Measurements from ENCODE around the gene FAM222B. TPM values are rescaled to one million over a fixed set of nuclear protein-coding genes. Genes with fewer than 3 reads are reported as not detected.
"Not testable (repeated sequence)": the region's sequence is repeated elsewhere in the genome, so short reads cannot be mapped to it uniquely, and the experiment has no call there.

Gene FAM222B
- total and polyA plus RNA-seq, 7 experiments from 2014 or later: 11.8 to 24.4 (median 22.3) TPM

DNA sequence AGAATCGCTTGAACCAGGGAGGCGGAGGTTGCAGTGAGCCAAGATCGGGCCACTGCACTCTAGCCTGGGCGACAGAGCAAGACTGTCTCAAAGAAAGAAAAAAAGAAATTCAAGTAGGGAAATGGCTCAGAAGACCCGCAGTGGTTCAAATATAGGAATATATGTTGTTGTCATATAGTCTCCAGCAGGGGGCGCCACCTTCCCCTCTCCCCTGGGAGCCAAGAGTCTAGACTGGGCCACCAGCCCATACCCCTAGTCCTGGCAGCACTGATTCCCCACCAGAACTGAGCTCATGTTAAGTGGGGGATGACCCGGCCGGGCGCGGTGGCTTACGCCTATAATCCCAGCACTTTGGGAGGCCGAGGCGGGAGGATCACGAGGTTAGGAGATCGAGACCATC is 6.1 kb upstream of the FAM222B start:
- not testable (repeated sequence) for H3K27me3 Mint-ChIP-seq; H3K36me3 ChIP-seq (ENCODE audit: control insufficient read depth in 2 of 3, insufficient read depth in 3 of 3, low read length in 3 of 3); H3K4me1 Mint-ChIP-seq; H3K9me3 ChIP-seq (ENCODE audit: control insufficient read depth in 2 of 3, low read length in 3 of 3); H3K4me1 ChIP-seq (ENCODE audit: control insufficient read depth in 2 of 2, insufficient read depth in 2 of 2, low read length in 2 of 2); H3K36me3 Mint-ChIP-seq; H3K4me3 ChIP-seq (ENCODE audit: low read length); H3K27ac ChIP-seq (ENCODE audit: low read depth, low read length); H3K4me3 Mint-ChIP-seq; H3K9me3 Mint-ChIP-seq; H3K27me3 ChIP-seq (ENCODE audit: control insufficient read depth in 2 of 2, insufficient read depth in 2 of 2, low read length in 2 of 2)
- ChIA-PET POLR2A (interaction anchor here (1.0 to 1.1 kb wide), 2 partner anchors 11 to 49 kb away, joined by 3 to 4 read pairs; partner anchors contain the start of gene FLOT2), CTCF (interaction anchor here (0.7 to 2.7 kb wide), 7 partner anchors 13 to 87 kb away, joined by 3 to 10 read pairs (median 3); partner anchors contain the start of gene DHRS13)
- peak overlapping the region in 1 of 9 donors; percentile 9 for H3K27ac Mint-ChIP-seq
- peak; percentile 84 for ATAC-seq
- intact Hi-C loops (cut with micrococcal nuclease): loop anchor here (1.0 kb wide), 3 partner anchors 49 to 68 kb away; partner anchors contain the start of genes DHRS13 (in 2 of the 2) and FLOT2 (in 1 of the 2)
- peak; percentile 18 to 63 (median 38) for DNase-seq

GRCh38 chr17:28846699-28847098 is 4.1 kb upstream of the FAM222B start:
- H3K9me3 ChIP-seq (ENCODE audit: control insufficient read depth in 2 of 3, low read length in 3 of 3); H3K27me3 Mint-ChIP-seq; DNase-seq; CTCF ChIA-PET; ATAC-seq; H3K4me3 ChIP-seq (ENCODE audit: low read length); H3K4me1 ChIP-seq (ENCODE audit: control insufficient read depth in 2 of 2, insufficient read depth in 2 of 2, low read length in 2 of 2); H3K4me3 Mint-ChIP-seq; H3K36me3 Mint-ChIP-seq; intact Hi-C loops (cut with micrococcal nuclease); H3K27me3 ChIP-seq (ENCODE audit: control insufficient read depth in 2 of 2, insufficient read depth in 2 of 2, low read length in 2 of 2); H3K9me3 Mint-ChIP-seq; H3K27ac ChIP-seq (ENCODE audit: low read depth, low read length); H3K27ac Mint-ChIP-seq; H3K36me3 ChIP-seq (ENCODE audit: control insufficient read depth in 2 of 3, insufficient read depth in 3 of 3, low read length in 3 of 3); POLR2A ChIA-PET: not testable (repeated sequence)
- H3K4me1 Mint-ChIP-seq: peaks cover 5 to 12% (median 9%) of the 10 kb centered on the region in 7 donors

- Mint-ChIP-seq H3K4me3 (no peak overlapping the region), H3K4me1 (peaks cover 6 to 14% (median 11%) of the 10 kb centered on the region in 7 donors)
- no peak for DNase-seq
These were observed 3.6 kb upstream of the FAM222B start for GRCh38 chr17:28846231-28846630.

GRCh38 chr17:28843816-28844148 is 1.2 kb upstream of the FAM222B start:
- ChIA-PET CTCF (no interaction called here), POLR2A (interaction anchor here (0.7 to 3.1 kb wide), 3 partner anchors 51 to 123 kb away, joined by 4 to 22 read pairs (median 4); partner anchors contain the start of gene FLOT2)
- intact Hi-C loops (cut with micrococcal nuclease): loop anchor here in 1 of 2 donors (2.0 kb wide), 2 partner anchors 81 to 117 kb away; partner anchors contain the start of gene TLCD1
- Histone ChIP-seq H3K27ac (ENCODE audit: low read depth, low read length) (no peak overlapping the region), H3K4me1 (ENCODE audit: control insufficient read depth in 2 of 2, insufficient read depth in 2 of 2, low read length in 2 of 2) (peaks cover 8 to 13% of the 10 kb centered on the region in 2 donors), H3K36me3 (ENCODE audit: control insufficient read depth in 2 of 3, insufficient read depth in 3 of 3, low read length in 3 of 3) (peaks cover 0 to 11% (median 0%) of the 10 kb centered on the region in 3 experiments), H3K27me3 (ENCODE audit: control insufficient read depth in 2 of 2, insufficient read depth in 2 of 2, low read length in 2 of 2) (no peaks in the 10 kb centered on the region), H3K9me3 (ENCODE audit: control insufficient read depth in 2 of 3, low read length in 3 of 3) (no peaks in the 10 kb centered on the region), H3K4me3 (ENCODE audit: low read length) (no peak overlapping the region)
- Mint-ChIP-seq H3K27ac (peak overlapping the region in 2 of 9 donors; percentile 72 to 94), H3K9me3 (no peaks in the 10 kb centered on the region), H3K4me3 (peak overlapping the region; percentile 43 to 99 (median 57)), H3K27me3 (no peaks in the 10 kb centered on the region), H3K4me1 (peaks cover 6 to 31% (median 26%) of the 10 kb centered on the region in 7 donors), H3K36me3 (peaks cover 0 to 10% (median 0%) of the 10 kb centered on the region in 5 donors)
- DNase-seq (no peak), ATAC-seq (no peak)

More at GRCh38 chr17:28846231-28846630, 3.6 kb upstream of the FAM222B start:
- H3K9me3 Mint-ChIP-seq: no peaks in the 10 kb centered on the region
- H3K27ac Mint-ChIP-seq: no peak overlapping the region
- ChIA-PET CTCF (interaction anchor here (0.7 kb wide), 1 partner anchor 63 kb away, joined by 3 read pairs; no protein-coding TSS in a partner anchor), POLR2A (no interaction called here)
- H3K27ac ChIP-seq (ENCODE audit: low read depth, low read length): no peak overlapping the region
- peaks cover 8 to 9% of the 10 kb centered on the region in 2 donors for H3K4me1 ChIP-seq (ENCODE audit: control insufficient read depth in 2 of 2, insufficient read depth in 2 of 2, low read length in 2 of 2)
- H3K27me3 ChIP-seq (ENCODE audit: control insufficient read depth in 2 of 2, insufficient read depth in 2 of 2, low read length in 2 of 2): no peaks in the 10 kb centered on the region
- no peaks in the 10 kb centered on the region for H3K27me3 Mint-ChIP-seq
- H3K4me3 ChIP-seq (ENCODE audit: low read length): no peak overlapping the region
- no peaks in the 10 kb centered on the region for H3K9me3 ChIP-seq (ENCODE audit: control insufficient read depth in 2 of 3, low read length in 3 of 3)
- intact Hi-C loops (cut with micrococcal nuclease): no loop called here
- peaks cover 0 to 4% (median 0%) of the 10 kb centered on the region in 3 experiments for H3K36me3 ChIP-seq (ENCODE audit: control insufficient read depth in 2 of 3, insufficient read depth in 3 of 3, low read length in 3 of 3)
- H3K36me3 Mint-ChIP-seq: peaks cover 0 to 5% (median 0%) of the 10 kb centered on the region in 5 donors
- ATAC-seq: no peak

DNA sequence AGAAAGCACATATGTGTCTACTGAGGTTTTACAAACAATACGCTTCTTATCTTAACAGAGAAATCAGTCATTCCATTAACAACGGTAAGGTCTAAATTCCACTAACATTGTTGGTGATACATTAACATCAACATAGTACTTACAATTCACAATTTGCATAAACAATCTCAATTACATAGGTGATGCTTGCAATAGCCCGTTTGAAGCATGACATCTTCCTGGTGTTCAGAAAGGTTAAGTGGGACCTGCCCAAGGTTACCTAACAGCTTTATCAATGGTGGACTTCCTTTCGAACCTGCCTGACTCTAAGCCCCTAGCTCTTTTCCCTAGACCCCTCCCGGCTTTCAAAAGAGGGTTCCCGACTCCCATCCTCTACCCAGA is 699 bp downstream of the FAM222B start:
- peaks cover 0 to 11% (median 0%) of the 10 kb centered on the region in 3 experiments for H3K36me3 ChIP-seq (ENCODE audit: control insufficient read depth in 2 of 3, insufficient read depth in 3 of 3, low read length in 3 of 3)
- DNase-seq (peak in 2 of 9 donors; percentile 4 to 14), ATAC-seq (peak; percentile 17)
- intact Hi-C loops (cut with micrococcal nuclease): loop anchor here (1.0 to 2.0 kb wide), 9 partner anchors 12 to 115 kb away; partner anchors contain the start of genes DHRS13 (in 1 of the 2), FLOT2 (in 1 of the 2), NEK8 (in 1 of the 2) and TLCD1 (in 1 of the 2)
- Mint-ChIP-seq H3K4me1 (peaks cover 6 to 31% (median 26%) of the 10 kb centered on the region in 7 donors), H3K27me3 (no peaks in the 10 kb centered on the region), H3K36me3 (peaks cover 0 to 10% (median 0%) of the 10 kb centered on the region in 5 donors), H3K9me3 (no peaks in the 10 kb centered on the region), H3K27ac (peak overlapping the region; percentile 83 to 97 (median 92)), H3K4me3 (peak overlapping the region; percentile 96 to 100 (median 98))
- H3K9me3 ChIP-seq (ENCODE audit: control insufficient read depth in 2 of 3, low read length in 3 of 3): no peaks in the 10 kb centered on the region
- ChIA-PET POLR2A (interaction anchor here (0.7 to 3.1 kb wide), 14 partner anchors 11 to 96 kb away, joined by 3 to 22 read pairs (median 4); partner anchors contain the start of gene FLOT2), CTCF (interaction anchor here (0.9 to 1.9 kb wide), 5 partner anchors 49 to 271 kb away, joined by 3 to 7 read pairs (median 5); no protein-coding TSS in a partner anchor)
- no peaks in the 10 kb centered on the region for H3K27me3 ChIP-seq (ENCODE audit: control insufficient read depth in 2 of 2, insufficient read depth in 2 of 2, low read length in 2 of 2)
- H3K4me3 ChIP-seq (ENCODE audit: low read length): peak overlapping the region; percentile 77
- H3K4me1 ChIP-seq (ENCODE audit: control insufficient read depth in 2 of 2, insufficient read depth in 2 of 2, low read length in 2 of 2): peaks cover 8 to 13% of the 10 kb centered on the region in 2 donors
- peak overlapping the region; percentile 78 for H3K27ac ChIP-seq (ENCODE audit: low read depth, low read length)

DNA sequence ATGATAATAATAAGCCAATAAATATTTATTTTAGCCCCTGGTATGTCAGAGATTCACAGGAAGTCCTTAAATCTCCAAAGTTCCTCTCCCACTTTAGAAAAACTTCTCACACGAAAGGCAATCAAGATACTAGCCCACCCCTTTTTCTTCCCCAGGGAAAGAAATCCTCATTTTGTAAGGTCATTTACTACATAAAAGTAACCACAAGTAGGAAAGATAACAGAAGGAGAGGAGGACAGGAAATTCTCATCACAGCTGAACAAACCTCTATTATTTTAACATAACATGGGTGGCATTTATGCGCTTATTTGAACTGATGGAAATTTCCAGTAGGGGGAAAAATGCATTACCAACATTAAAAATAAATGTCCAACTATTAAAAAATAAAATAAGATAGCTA is 3.4 kb downstream of the FAM222B start:
- H3K9me3 ChIP-seq (ENCODE audit: control insufficient read depth in 2 of 3, low read length in 3 of 3): no peaks in the 10 kb centered on the region
- peaks cover 0 to 11% (median 0%) of the 10 kb centered on the region in 3 experiments for H3K36me3 ChIP-seq (ENCODE audit: control insufficient read depth in 2 of 3, insufficient read depth in 3 of 3, low read length in 3 of 3)
- H3K4me1 ChIP-seq (ENCODE audit: control insufficient read depth in 2 of 2, insufficient read depth in 2 of 2, low read length in 2 of 2): peaks cover 8 to 13% of the 10 kb centered on the region in 2 donors
- intact Hi-C loops (cut with micrococcal nuclease): no loop called here
- no peaks in the 10 kb centered on the region for H3K9me3 Mint-ChIP-seq
- ChIA-PET CTCF (no interaction called here), POLR2A (interaction anchor here (0.7 kb wide), 2 partner anchors 13 to 27 kb away, joined by 3 to 4 read pairs; no protein-coding TSS in a partner anchor)
- H3K4me3 Mint-ChIP-seq: peak overlapping the region in 2 of 10 donors; percentile 33 to 47
- H3K27me3 ChIP-seq (ENCODE audit: control insufficient read depth in 2 of 2, insufficient read depth in 2 of 2, low read length in 2 of 2): no peaks in the 10 kb centered on the region
- ATAC-seq (no peak), DNase-seq (no peak)
- H3K27me3 Mint-ChIP-seq: no peaks in the 10 kb centered on the region
- no peak overlapping the region for H3K27ac ChIP-seq (ENCODE audit: low read depth, low read length)
- peaks cover 10 to 41% (median 29%) of the 10 kb centered on the region in 7 donors for H3K4me1 Mint-ChIP-seq
- H3K4me3 ChIP-seq (ENCODE audit: low read length): no peak overlapping the region
- H3K27ac Mint-ChIP-seq: peak overlapping the region in 3 of 9 donors; percentile 20 to 75 (median 63)
- H3K36me3 Mint-ChIP-seq: peaks cover 0 to 16% (median 3%) of the 10 kb centered on the region in 5 donors

Measured in naive thymus-derived CD4-positive, alpha-beta T cell (primary cell).